ENCODE data around the gene CD9.
"Not testable (repeated sequence)": the region's sequence is repeated elsewhere in the genome, so short reads cannot be mapped to it uniquely, and the experiment has no call there.

The CD9 gene

GRCh38 chr12:6199531-6200255, 507 bp upstream of the CD9 start:
- FAIRE-seq, result no peak

GRCh38 chr12:6201213-6201608, 1.0 kb downstream of the CD9 start:
- no peak for FAIRE-seq

- FAIRE-seq, result no peak
Observed at GRCh38 chr12:6201826-6202225, 1.6 kb downstream of the CD9 start.

- no peak for FAIRE-seq
Observed at GRCh38 chr12:6202304-6202703, 2.1 kb downstream of the CD9 start.

GRCh38 chr12:6202846-6203245, 2.6 kb downstream of the CD9 start:
- FAIRE-seq, result no peak

- no peak for FAIRE-seq
Observed at GRCh38 chr12:6203601-6204000, 3.4 kb downstream of the CD9 start.

- no peak for FAIRE-seq
Observed at GRCh38 chr12:6204533-6205143, 4.4 kb downstream of the CD9 start.

- no peak for FAIRE-seq
Observed at GRCh38 chr12:6205144-6205539, 4.9 kb downstream of the CD9 start.

- no peak for FAIRE-seq
Observed at GRCh38 chr12:6205761-6206160, 5.6 kb downstream of the CD9 start.

GRCh38 chr12:6206327-6206726, 6.1 kb downstream of the CD9 start:
- FAIRE-seq, result no peak

- no peak for FAIRE-seq
Observed at GRCh38 chr12:6207259-6207925, 7.2 kb downstream of the CD9 start.

- FAIRE-seq, result no peak
Observed at GRCh38 chr12:6208130-6208529, 7.9 kb downstream of the CD9 start.

- not testable (repeated sequence) for FAIRE-seq
Observed at GRCh38 chr12:6209428-6209827, 9.2 kb downstream of the CD9 start.

GRCh38 chr12:6211421-6211869, 11.2 kb downstream of the CD9 start:
- no peak for FAIRE-seq

- FAIRE-seq, result no peak
Observed at GRCh38 chr12:6212086-6212485, 11.9 kb downstream of the CD9 start.

- FAIRE-seq, result no peak
Observed at GRCh38 chr12:6213969-6214368, 13.8 kb downstream of the CD9 start.

- FAIRE-seq, result no peak
Observed at GRCh38 chr12:6214633-6215032, 14.4 kb downstream of the CD9 start.

GRCh38 chr12:6215120-6215807, 15.1 kb downstream of the CD9 start:
- FAIRE-seq, result no peak

GRCh38 chr12:6215932-6216494, 15.8 kb downstream of the CD9 start:
- FAIRE-seq, result no peak

GRCh38 chr12:6216581-6216980, 16.4 kb downstream of the CD9 start:
- FAIRE-seq, result no peak

GRCh38 chr12:6218347-6218925, 18.2 kb downstream of the CD9 start:
- FAIRE-seq, result no peak

- no peak for FAIRE-seq
Observed at GRCh38 chr12:6219980-6220379, 19.8 kb downstream of the CD9 start.

GRCh38 chr12:6221146-6221545, 20.9 kb downstream of the CD9 start:
- FAIRE-seq, result no peak
